Left renal cortex interstitium (tissue), 4 donors: ENCODE data around the gene CSF2RB. TPM values are rescaled to one million over a fixed set of nuclear protein-coding genes. Genes with fewer than 3 reads are reported as not detected.

Source experiments
- DNase-seq, 4 donors: peaks; one replicate each; pipeline ENCODE4 v3.0.0-alpha.2; 2013; ENCODE audit warnings: low read depth in 4 of 4, low spot score in 2 of 4, missing footprints in 1 of 4
- polyA plus RNA-seq, 4 donors: library from polyadenylated mRNA; unstranded; fragments of 120-200 nt; gene quantifications; one replicate each; pipeline ENCODE4 v1.2.1, GENCODE V29; 2013; ENCODE audit not compliant: insufficient read length in 4 of 4

The CSF2RB gene
- polyA plus RNA-seq, 4 donors: 2.2 to 2.9 (median 2.7) TPM

GRCh38 chr22:36887162-36887561 is 26.3 kb upstream of the CSF2RB start:
- DNase-seq: no peak

- no peak for DNase-seq
Observed at GRCh38 chr22:36891646-36892045, 21.8 kb upstream of the CSF2RB start.

- DNase-seq: no peak
Observed at GRCh38 chr22:36892292-36892691, 21.1 kb upstream of the CSF2RB start.

DNA sequence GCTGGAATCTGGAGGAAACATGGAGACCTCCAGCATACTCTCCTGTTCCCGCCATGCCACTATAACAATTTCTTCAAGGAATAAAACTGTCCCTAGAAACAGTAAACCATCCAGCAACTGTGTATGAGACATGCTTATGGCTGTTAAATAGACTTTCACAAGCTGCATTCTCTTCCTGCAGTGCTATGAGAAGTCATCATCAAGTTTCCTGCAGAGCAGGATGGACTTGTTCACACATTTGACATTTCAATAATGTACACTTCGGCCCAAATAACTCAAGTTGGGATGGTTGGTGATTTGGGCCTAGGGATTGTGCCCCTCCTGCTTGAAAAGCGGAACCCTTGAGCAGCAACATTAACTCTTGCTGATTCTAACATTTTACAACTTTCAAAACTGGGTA is 20.2 kb upstream of the CSF2RB start:
- DNase-seq: no peak

DNA sequence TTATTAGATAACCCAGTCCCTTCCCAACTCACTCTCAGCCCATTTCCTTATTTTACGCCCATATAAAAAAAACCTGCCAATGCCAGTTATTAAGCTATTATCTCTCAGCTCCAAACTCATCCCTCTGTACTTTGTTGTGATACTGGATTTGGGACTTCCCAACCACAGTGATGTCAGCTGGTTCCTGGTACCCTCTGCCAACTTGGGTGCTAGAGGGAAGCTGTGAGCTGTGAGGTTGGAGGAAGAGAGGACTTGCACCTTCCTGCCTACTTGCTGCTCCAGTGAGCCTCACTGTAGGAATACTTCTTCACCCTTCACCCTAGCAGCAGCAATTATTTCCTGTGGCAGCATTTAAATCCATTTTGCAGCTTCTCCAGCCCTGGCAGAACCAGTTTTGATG is 19.2 kb upstream of the CSF2RB start:
- no peak for DNase-seq

DNA sequence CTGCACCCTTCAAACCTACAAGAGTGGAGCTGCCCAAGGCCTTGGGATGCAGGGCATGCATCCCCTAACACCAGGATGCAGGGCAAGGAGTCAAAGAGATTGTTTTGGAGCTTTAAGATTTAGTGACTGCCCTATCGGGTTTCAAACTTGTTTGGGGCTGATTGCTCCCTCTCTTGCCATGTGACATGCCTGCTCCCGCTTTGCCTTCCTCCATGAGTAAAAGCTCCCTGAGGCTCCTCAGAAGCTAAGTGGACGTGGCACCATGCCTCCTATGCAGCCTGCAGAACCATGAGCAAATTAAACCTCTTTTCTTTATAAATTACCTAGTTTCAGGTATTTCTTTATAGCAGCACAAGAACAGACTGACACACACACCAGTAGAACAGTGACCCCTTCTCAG is 15.8 kb upstream of the CSF2RB start:
- DNase-seq: no peak

GRCh38 chr22:36898690-36899089 is 14.7 kb upstream of the CSF2RB start:
- DNase-seq: no peak

- no peak for DNase-seq
Observed at GRCh38 chr22:36899498-36899897, 13.9 kb upstream of the CSF2RB start.

DNA sequence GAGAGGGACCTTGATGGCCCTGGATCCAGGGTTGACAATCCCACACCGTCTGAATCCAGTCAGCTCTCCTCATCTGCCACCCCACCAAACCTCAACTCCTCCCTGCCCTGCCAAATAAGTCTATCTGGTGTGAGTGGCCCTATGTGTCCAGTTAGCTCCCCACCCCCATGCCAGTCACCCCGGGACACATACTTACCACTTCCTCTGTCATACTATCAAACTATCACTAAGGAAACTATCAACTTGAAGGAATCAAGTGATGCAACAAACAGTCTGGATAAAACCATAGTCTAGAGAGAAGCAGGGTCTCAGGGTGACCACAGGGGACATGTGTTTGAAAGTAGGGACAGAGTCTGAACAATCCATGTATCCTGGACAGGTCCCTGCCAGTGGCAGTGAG is 13.2 kb upstream of the CSF2RB start:
- DNase-seq: no peak

GRCh38 chr22:36900880-36901279 is 12.5 kb upstream of the CSF2RB start:
- no peak for DNase-seq

- no peak for DNase-seq
Observed at GRCh38 chr22:36901411-36902142, 11.9 kb upstream of the CSF2RB start.

DNA sequence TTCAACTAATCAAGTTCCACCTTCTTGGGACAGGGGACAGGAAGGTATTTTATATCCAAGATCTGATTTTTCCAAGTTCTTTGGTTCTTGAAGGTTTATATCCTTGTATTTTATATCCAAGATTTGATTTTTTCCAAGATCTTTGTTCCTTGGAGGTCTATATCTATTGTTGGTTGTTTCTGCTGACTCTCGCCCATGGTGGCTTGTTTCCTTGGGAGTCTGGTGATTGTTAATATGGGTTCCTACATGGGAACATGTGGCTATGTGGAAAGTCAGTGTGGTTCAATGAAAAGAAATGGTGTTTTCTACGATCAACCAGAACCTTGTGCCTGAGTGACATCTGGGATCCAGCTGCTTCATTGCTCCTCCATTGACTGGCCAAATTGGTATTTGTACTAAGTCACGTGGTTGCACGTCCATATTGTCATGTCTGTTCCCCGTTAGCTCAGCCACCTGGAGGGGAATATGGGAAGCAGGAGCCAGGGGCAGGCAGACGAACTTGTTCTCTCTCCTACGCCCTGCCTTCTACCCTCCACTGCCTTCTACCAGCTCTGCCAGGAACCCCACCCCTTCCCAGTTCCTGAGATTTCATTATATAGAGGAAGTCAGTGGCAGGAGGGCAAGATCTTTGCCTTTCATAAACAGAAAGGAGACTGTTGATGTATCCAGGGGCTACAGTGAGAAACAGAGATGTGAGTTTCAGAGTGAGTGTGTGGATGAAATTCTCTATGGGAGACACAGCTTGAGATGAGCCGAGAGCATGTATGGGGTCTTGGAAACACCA is 11.1 kb upstream of the CSF2RB start:
- no peak for DNase-seq

GRCh38 chr22:36904260-36904880 is 9.1 kb upstream of the CSF2RB start:
- DNase-seq: no peak

DNA sequence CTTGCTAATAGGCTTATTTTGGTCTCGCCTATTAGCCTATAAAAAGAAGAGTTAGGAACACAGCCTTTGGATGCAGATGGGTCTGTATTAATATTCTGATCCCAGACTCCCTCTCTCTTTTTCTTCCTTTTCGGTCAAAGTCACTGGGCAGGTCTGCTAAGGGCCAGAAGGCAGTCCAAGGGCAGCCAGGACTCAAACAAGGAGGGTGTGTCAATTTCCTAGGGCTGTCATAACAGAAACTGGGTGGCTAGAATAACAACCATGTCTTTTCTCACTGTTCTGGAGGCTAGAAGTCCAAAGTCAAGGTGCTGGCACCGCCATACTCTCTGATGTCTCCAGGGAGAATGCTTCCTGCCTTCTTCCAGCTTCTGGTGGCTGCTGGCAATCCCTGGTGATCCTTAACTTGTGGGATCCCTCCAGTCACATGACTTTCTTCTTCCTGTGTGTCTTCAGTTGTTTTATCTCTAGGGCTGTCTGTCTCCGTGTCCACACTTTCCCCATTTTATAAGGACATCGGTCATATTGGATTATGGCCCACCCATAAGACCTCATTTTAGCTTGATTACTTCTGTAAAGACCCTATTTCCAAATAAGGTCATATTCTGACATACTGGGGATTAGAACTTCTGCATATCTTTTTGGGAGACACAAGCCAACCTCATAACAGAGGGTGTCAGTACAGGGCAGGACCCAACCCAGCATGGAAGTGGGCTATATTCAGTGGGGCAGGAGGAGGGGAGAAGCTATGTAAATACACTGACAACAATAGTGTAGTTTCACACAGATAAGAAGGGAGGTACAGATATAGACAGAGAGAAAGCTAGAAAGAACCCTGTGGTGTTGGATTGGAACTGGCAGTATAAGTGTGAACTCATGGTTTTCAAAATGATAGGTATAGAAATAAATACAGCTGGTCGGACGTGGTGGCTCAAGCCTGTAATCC is 5.9 kb upstream of the CSF2RB start:
- DNase-seq: no peak

GRCh38 chr22:36910461-36910860 is 3.0 kb upstream of the CSF2RB start:
- no peak for DNase-seq

DNA sequence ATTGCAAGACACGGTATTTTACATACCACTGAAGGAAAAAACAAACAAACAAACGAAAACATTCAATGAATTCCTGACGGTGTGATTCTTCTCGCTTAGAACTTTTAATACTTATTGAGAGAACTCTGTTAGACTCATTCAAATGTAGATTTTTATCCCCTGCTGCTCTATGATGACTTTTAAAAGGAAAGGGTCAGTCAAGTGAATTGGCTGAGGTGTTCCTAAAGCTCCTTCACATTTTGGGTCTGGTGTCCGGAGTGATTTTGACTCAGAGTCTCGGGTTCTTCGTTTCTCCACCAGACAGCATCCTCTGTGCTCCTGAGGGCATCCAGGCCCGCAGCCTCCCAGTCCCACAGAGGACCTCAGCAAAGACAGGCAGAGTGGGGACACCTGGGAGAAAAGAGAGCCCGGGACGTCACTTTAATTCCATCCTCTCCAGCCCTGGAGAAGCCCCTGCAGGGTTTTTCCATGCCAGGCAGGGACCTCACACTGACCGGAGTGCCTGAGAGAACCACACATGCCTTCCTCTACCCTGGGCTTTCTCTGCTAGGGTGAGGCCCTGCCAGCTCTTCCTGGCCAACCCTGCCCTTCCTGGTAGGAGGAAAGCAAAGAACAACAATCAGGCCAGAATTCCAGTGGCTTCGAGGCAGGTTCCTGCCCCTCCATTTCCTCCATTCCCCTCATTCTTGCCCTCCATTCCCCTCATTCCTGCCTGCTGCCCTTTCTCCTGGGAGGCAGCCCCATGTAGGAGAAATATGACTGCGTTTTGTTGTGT is 1.4 kb upstream of the CSF2RB start:
- DNase-seq: no peak

DNA sequence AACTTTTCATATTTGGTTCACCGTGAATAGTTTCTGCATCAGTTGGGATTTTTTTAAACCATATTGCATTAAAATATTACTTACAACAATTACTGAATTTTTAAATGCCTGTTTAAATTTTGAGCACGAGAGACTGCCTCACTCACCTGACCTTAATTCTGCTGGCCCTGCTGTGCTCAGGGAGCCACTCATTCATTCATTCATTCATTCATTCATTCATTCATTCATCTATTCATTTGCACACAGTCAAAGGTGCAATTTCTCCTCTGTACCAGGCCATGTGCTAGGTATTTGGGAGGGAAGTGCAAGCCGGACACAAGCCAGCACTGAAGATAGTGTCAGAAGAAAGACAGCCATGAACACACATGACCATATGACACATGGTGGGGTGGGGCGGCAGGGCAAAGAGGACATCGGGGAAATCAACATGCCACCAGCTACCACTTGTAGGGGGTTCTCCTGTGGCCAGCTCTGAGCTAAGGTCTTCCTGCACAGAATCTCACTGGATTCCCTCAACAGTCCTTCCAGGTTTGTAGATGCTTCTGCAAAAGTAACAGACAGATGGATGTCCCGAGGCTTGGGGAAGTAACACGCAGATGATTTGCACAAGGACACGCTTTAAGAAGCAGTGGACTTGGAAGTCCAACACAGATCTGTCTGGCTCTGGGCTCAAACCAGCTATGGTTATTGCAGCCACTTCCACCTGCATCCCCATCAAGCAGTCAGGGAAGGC is 568 bp upstream of the CSF2RB start:
- no peak for DNase-seq

DNA sequence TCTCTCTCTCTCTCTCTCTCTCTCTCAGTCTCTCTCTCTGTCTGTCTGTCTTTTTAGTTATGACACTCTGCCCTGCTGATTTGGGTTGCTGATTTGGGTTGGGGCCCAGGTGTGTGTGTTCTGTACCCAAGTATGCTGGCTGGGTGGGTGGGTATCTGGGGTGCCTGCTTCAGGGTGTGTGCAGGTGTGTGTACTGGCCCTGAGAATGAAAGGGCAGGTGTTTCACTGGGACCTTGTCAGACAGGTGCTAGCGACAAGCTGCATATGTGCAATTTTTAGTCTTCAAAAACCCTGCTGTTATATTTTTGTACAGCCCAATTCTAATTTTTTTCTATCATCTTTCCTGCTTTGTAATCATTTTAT is 943 bp downstream of the CSF2RB start:
- no peak for DNase-seq

- no peak for DNase-seq
Observed at GRCh38 chr22:36916034-36916433, 2.6 kb downstream of the CSF2RB start.
